DLD1 (cell line): Measurements from ENCODE around the gene FKRP.

Experiments used
- in situ Hi-C: cut with HindIII; loops from 2 replicates; pipeline ENCODE4 v1.10.0; 2017; ENCODE audit warnings: low sequenced_read_pairs

FKRP gene

GRCh38 chr19:46719629-46720502 lies 26.0 kb upstream of the FKRP start:
- in situ Hi-C loops = no loop called here

- in situ Hi-C loops = no loop called here
Observed at GRCh38 chr19:46720503-46721239, 25.2 kb upstream of the FKRP start.

- in situ Hi-C loops = no loop called here
Observed at GRCh38 chr19:46721269-46722003, 24.4 kb upstream of the FKRP start.

GRCh38 chr19:46722004-46722380 lies 23.9 kb upstream of the FKRP start:
- in situ Hi-C loops = no loop called here

GRCh38 chr19:46722421-46723022 lies 23.3 kb upstream of the FKRP start:
- in situ Hi-C loops = no loop called here

- in situ Hi-C loops = no loop called here
Observed at GRCh38 chr19:46723023-46723461, 22.8 kb upstream of the FKRP start.

- in situ Hi-C loops = no loop called here
Observed at GRCh38 chr19:46723471-46723870, 22.4 kb upstream of the FKRP start.

GRCh38 chr19:46724468-46724867 lies 21.4 kb upstream of the FKRP start:
- in situ Hi-C loops = no loop called here

GRCh38 chr19:46725036-46725820 lies 20.6 kb upstream of the FKRP start:
- in situ Hi-C loops = no loop called here

GRCh38 chr19:46725859-46726393 lies 19.9 kb upstream of the FKRP start:
- in situ Hi-C loops = no loop called here

GRCh38 chr19:46726551-46726950 lies 19.3 kb upstream of the FKRP start:
- in situ Hi-C loops = no loop called here

GRCh38 chr19:46726971-46727501 lies 18.8 kb upstream of the FKRP start:
- in situ Hi-C loops = no loop called here

- in situ Hi-C loops = no loop called here
Observed at GRCh38 chr19:46727757-46728156, 18.1 kb upstream of the FKRP start.

GRCh38 chr19:46728208-46728607 lies 17.6 kb upstream of the FKRP start:
- in situ Hi-C loops = no loop called here

- in situ Hi-C loops = no loop called here
Observed at GRCh38 chr19:46728693-46729339, 17.0 kb upstream of the FKRP start.

- in situ Hi-C loops = no loop called here
Observed at GRCh38 chr19:46729696-46730095, 16.2 kb upstream of the FKRP start.

GRCh38 chr19:46730187-46730586 lies 15.7 kb upstream of the FKRP start:
- in situ Hi-C loops = no loop called here

GRCh38 chr19:46730595-46730994 lies 15.3 kb upstream of the FKRP start:
- in situ Hi-C loops = no loop called here

- in situ Hi-C loops = no loop called here
Observed at GRCh38 chr19:46731007-46731501, 14.8 kb upstream of the FKRP start.
